Skeletal muscle cell (primary cell): ENCODE data around the gene PLPPR3.

Experiments used
- DNase-seq: peaks from one replicate; pipeline ENCODE4 v3.0.0-alpha.2; 2010; ENCODE audit warnings: low read depth
- H3K4me3 ChIP-seq: 2 replicates; pipeline ENCODE4 v1.5.1; 2011; ENCODE audit warnings: low read depth, mild to moderate bottlenecking, control low read depth, low read length, moderate library complexity

The PLPPR3 gene

GRCh38 chr19:812049-812746 lies 9.6 kb downstream of the PLPPR3 start:
- no peak for DNase-seq
- H3K4me3 ChIP-seq: no peak overlapping the region

GRCh38 chr19:811506-812048 lies 10.2 kb downstream of the PLPPR3 start:
- H3K4me3 ChIP-seq: no peak overlapping the region
- DNase-seq: no peak

GRCh38 chr19:810883-811489 lies 10.8 kb downstream of the PLPPR3 start:
- DNase-seq: no peak
- no peak overlapping the region for H3K4me3 ChIP-seq

GRCh38 chr19:810077-810855 lies 11.5 kb downstream of the PLPPR3 start:
- H3K4me3 ChIP-seq: no peak overlapping the region
- DNase-seq: no peak

- DNase-seq: no peak
- no peak overlapping the region for H3K4me3 ChIP-seq
Observed at GRCh38 chr19:808423-808775, 13.4 kb downstream of the PLPPR3 start.

GRCh38 chr19:807627-808422 lies 13.9 kb downstream of the PLPPR3 start:
- no peak for DNase-seq
- H3K4me3 ChIP-seq: no peak overlapping the region

- H3K4me3 ChIP-seq: no peak overlapping the region
- no peak for DNase-seq
Observed at GRCh38 chr19:806815-807421, 14.8 kb downstream of the PLPPR3 start.

- no peak for DNase-seq
- no peak overlapping the region for H3K4me3 ChIP-seq
Observed at GRCh38 chr19:805600-806550, 15.9 kb downstream of the PLPPR3 start.

GRCh38 chr19:805166-805551 lies 16.6 kb downstream of the PLPPR3 start:
- no peak overlapping the region for H3K4me3 ChIP-seq
- DNase-seq: no peak

- H3K4me3 ChIP-seq: no peak overlapping the region
- no peak for DNase-seq
Observed at GRCh38 chr19:804419-805165, 17.2 kb downstream of the PLPPR3 start.

- DNase-seq: no peak
- H3K4me3 ChIP-seq: no peak overlapping the region
Observed at GRCh38 chr19:803686-804418, 17.9 kb downstream of the PLPPR3 start.

- no peak overlapping the region for H3K4me3 ChIP-seq
- DNase-seq: no peak
Observed at GRCh38 chr19:803099-803561, 18.6 kb downstream of the PLPPR3 start.

GRCh38 chr19:802498-803098 lies 19.2 kb downstream of the PLPPR3 start:
- DNase-seq: no peak
- peak overlapping the region; percentile 27 for H3K4me3 ChIP-seq

- peak overlapping the region; percentile 27 for H3K4me3 ChIP-seq
- DNase-seq: no peak
Observed at GRCh38 chr19:801861-802497, 19.8 kb downstream of the PLPPR3 start.

GRCh38 chr19:801030-801860 lies 20.5 kb downstream of the PLPPR3 start:
- peak overlapping the region; percentile 27 for H3K4me3 ChIP-seq
- DNase-seq: no peak
